CD4-positive, alpha-beta T cell treated with Interleukin-17A for 4 hours (primary cell): Measurements from ENCODE around the gene MGMT.
"Not testable (repeated sequence)": the region's sequence is repeated elsewhere in the genome, so short reads cannot be mapped to it uniquely, and the experiment has no call there.

Source experiments
- DNase-seq: peaks from one replicate; pipeline ENCODE4 v3.0.0-alpha.2; 2020; ENCODE audit warnings: mixed read lengths

Gene MGMT

DNA sequence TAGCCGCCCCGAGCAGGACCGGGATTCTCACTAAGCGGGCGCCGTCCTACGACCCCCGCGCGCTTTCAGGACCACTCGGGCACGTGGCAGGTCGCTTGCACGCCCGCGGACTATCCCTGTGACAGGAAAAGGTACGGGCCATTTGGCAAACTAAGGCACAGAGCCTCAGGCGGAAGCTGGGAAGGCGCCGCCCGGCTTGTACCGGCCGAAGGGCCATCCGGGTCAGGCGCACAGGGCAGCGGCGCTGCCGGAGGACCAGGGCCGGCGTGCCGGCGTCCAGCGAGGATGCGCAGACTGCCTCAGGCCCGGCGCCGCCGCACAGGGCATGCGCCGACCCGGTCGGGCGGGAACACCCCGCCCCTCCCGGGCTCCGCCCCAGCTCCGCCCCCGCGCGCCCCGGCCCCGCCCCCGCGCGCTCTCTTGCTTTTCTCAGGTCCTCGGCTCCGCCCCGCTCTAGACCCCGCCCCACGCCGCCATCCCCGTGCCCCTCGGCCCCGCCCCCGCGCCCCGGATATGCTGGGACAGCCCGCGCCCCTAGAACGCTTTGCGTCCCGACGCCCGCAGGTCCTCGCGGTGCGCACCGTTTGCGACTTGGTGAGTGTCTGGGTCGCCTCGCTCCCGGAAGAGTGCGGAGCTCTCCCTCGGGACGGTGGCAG is at the start of gene MGMT:
Gene MGMT, plus strand, starts transcription at position 539 of the 656 bp plus-strand sequence.
- DNase-seq = peak; percentile 100

- no peak for DNase-seq
Measured at GRCh38 chr10:129417870-129418269, 49.2 kb upstream of the MGMT start.

DNA sequence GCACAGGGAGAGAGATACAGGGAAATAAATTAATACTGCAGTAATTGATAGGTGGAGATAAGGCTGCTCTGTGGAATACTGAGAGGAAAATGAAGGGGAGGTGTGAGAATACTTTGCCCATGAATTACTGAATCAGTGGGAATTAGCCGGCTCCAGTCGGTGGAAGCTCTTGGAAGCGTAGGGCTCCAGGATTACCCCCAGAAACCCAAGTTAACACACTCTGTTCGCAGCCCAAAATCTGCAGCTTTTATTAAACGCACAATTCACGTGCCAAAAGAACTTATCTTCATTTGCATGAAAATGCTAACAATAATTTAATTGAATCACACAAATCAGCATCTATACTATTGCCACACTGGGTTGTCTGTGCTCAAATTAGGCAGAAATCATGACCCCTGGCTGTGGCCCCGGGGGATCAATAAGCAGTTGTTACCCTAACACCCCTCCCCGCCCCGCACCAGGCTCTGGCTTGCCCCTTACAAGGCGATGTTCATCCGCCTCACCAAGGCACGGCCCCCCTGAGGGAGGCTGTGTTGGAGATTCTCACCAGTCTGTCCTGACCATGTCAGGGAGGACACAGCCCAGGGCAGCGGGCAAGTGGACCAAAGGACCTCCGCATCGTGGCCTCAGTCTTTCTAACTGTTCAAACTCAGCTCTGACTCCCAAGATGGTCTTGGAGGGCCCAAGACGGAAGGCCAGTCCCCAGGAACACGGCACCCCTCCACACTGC is 48.4 kb upstream of the MGMT start:
- no peak for DNase-seq

- no peak for DNase-seq
Measured at GRCh38 chr10:129419397-129419796, 47.6 kb upstream of the MGMT start.

DNA sequence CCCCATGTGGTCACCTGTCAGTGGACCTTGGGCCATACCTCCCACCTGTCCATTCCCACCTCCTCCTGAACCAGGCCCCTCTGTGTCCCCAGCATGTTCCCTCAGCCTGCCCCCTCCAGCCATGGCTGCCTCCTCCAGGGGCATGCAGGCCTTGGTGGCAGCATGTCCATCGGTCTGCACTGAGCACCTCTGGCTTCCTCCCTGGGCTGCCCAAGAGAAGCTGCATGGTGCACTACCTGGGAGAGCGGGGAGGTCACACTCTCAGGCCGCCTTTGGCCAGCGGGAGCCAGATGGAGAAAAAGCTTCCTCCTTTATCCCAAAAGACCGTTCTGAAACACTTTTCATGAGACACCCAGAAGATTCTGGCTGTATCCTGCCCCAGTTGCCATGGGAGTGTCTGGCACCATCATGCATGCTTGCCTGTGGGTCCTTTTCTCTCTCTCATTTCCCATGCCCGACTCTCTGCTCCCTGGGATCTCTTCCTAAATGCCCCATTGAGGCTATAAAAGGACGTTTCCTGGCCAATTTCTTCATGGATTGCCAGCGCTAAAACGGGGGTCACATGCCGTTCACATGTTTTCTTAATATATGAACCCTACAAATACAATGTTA is 45.5 kb upstream of the MGMT start:
- DNase-seq = no peak

DNA sequence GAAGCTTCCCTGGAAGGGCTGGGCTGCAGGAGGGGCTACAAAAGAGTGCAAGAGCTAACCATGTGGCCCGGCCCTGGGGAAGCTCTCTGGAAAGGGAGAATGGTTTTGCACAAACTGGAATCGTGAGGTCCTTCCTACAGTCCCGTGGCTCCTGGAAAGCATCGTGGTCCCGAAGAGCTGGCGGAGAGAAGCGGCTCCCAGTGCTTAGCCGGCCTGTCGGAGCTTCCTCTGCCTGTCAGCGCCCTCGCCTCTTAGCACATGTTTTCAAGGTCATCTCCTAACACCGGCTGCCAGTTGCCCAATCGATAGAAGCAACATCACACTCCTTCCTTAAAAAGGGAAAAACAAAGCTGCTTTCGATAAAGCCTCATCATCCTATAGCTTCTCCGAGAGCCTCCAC is 42.1 kb upstream of the MGMT start:
- no peak for DNase-seq

- no peak for DNase-seq
Measured at GRCh38 chr10:129426606-129427005, 40.4 kb upstream of the MGMT start.

DNA sequence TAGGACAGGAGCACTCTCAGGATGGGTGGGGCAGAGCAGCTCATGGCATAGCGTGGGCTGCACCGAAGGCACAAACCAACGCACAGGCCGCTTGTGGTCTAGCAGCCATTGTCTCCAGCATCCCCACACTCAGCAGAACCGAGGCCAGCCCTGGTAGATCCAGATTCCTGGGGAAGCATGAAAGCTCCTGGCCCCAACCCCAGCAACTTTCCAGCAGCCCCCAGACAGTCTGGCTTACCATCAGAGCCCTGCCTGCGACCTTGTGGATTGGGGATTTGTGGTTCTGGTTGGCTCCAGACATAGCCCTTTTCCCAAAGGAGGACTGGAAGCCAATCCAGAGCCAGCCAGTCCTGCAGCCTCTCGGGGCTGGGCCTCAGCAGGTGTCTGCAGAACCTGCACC is 33.8 kb upstream of the MGMT start:
- DNase-seq = no peak

GRCh38 chr10:129435724-129436123 is 31.3 kb upstream of the MGMT start:
- not testable (repeated sequence) for DNase-seq

DNA sequence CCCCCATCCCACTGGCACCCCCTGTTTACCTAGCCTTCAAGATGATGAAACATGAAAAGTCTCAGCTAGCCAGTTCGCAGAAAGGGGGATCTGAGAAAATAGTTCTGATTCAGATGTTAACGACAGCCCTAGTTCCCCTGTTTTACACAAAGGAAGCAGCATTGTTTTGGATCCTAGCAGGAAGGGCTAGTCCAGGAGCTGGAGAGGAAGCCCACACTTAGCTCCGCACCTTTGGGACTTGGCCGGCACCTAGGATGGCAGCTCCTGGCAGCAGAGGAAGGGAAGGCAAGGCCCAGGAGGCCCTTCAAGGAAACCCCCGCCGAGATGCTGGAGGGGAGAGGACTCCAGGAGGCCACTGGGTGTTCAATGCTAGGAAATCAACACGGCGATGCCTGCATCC is 29.0 kb upstream of the MGMT start:
- DNase-seq = no peak

DNA sequence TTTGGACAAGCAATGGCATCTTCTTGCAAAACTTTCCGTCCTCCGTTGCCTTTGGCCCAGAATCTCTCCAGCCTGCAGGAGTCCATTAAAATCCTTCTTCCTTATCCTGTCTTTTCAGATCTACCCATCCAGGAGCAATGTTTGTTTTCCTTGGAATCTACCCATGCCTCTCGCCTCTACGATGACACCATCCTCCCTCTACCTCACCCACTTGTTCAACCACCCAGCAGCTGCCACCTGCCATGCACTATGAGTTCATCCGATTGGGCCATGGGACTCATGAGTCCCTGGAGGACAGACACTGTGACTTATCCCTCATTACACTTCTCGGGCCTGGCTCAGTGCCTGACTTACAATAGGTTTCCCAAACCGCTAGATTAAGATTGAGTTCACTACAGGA is 26.8 kb upstream of the MGMT start:
- no peak for DNase-seq

DNA sequence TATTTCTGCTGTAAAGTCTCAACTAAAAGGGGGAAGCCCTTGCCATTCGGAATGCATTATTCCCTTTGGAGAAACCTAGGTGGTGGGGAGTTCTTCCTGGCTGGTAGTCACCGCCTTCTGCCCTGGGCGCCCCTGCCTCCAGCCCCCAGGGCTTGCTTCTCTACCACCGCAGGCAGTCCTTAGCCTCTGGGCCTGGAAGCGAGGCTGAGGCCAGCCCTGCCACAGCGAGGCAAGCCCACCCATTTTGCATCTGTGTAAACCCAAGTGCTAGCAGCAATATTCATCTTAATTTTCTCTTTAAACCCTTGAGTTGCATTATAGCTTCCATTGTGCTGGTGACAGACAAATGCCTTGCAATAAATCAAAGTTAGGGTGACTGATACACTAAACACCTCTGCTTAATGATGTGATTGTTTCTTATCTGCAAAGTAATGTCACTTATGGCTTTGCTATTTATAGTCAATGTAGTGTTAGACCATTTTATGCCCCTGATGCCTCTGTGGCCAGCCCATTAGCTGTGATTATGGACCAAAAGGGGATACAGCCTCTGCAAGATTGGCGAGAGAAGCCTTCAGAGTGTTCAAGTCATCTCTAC is 26.2 kb upstream of the MGMT start:
- DNase-seq = no peak

GRCh38 chr10:129441372-129442009 is 25.6 kb upstream of the MGMT start:
- DNase-seq = no peak

DNA sequence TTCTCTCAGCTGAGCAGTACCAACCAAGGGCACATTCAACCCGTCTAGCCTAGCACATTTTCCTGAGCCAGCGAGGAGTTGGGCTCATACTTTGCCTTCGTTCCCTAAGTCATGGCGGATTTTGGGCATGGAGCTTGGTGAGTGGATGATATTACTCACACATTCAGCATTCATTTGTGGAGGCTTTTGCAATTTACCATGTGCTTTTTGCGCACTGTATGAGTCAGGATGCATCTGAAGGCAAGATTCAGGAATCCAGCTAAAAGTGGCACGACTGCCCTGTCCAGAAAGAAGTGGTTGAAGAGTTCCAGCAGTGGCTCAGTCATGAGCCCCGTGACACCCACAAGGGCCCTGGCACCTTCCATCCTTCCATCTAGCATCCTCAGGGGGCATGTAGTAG is 24.2 kb upstream of the MGMT start:
- DNase-seq = no peak

DNA sequence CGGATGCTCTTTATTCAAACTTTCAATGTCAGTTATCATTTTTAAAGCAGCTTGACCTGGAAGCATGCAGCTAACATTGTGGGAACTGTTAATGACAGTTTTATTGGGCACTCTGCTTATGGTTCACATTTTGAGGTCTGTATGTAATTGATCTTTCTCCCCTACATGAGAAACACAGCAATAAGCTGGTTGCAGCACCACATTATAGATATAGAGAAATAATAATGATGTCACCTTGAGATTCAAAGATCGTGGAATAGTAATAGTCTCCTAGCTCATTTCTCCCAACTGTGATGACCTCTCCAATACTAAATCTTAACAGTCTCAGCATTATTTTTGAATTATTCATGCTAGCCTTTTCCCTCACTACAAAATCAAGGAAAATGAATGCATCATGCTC is 22.7 kb upstream of the MGMT start:
- DNase-seq = no peak

GRCh38 chr10:129445436-129446182 is 21.4 kb upstream of the MGMT start:
- DNase-seq = no peak

- DNase-seq = no peak
Measured at GRCh38 chr10:129446183-129446581, 20.9 kb upstream of the MGMT start.

- no peak for DNase-seq
Measured at GRCh38 chr10:129447486-129447885, 19.6 kb upstream of the MGMT start.

DNA sequence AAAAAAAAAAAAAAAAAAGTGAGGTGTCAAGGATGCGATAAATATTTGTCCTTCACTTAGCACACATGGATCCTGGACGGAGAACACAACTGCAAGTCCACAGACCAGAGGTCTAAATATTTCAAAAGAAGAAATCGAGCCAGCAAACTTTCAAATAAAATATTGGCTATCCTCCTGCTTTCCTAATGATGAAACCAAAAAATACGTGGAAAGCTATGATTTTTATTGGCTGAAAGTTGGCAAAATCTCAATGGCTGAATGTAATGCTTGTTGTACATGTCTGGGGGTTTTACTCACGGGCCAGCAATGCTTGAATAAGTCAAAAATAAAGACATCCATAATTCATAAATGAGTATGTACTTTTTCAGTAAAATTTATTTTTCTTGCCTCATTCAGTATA is 19.0 kb upstream of the MGMT start:
- DNase-seq = no peak

DNA sequence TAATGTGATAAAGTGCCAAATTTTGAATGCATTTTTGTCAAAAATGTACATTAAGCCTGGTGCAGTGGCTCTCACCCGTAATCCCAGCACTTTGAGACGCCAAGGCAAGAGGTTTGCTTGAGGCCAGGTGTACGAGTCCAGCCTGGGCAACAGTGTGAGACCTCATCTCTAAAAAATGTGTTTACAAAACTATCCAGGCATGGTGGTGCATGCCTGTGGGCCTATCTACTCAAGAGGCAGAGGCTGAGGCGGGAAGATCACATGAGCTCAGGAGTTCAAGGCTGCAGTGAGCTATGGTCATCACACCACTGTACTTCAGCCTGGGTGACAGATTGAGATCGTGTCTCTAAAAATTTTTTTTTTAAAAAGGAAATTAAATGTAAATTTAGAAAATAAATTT is 18.5 kb upstream of the MGMT start:
- DNase-seq = no peak

DNA sequence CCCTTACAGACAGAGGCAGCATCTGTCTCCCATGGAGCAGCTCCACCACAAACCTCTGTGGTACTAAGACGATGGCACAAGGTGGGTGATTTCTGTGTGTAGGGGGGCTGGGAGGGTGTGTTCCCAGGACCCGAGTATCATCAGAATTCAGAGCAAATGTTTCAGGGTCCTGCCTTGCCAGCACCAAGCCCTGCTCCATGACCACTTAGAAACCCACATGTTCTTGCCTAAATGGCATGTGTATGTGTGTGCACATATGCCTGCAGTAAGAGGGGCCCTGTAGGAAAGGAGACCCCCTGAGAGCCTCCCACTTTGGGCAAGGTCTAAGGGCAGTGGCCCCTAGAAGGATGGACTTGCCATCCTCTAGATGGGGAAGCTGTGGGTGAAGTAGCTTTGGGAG is 17.1 kb upstream of the MGMT start:
- no peak for DNase-seq

- DNase-seq = no peak
Measured at GRCh38 chr10:129450391-129450790, 16.6 kb upstream of the MGMT start.

DNA sequence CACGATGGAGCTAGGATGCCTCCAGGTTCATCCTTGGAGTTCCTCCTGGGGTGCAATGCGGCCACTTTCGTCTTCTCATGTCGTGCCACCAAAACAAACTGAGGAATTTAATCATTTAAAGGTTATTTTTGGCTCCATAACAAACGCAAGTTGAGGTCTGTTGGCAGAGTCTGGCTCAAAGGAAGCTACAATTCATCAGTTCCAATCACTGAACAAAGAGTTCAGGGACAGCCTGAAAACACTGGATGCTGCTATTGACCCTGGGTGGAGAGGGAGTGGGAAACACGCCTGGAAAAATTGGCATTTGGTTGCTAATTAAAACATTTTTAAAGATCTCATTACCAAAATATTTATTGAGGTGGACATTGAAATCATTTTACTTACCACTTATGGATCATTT is 11.4 kb upstream of the MGMT start:
- no peak for DNase-seq
